DMS 273 (cell line): ENCODE measurements around the gene RTN4.
A peak's percentile ranks its signal among the peaks of the same experiment; 100 is the strongest.

Experiments used
- DNase-seq: peaks from one replicate; lab custom pipeline; 2025; ENCODE audit not compliant: unreplicated experiment; lab: John Stamatoyannopoulos, UW

RTN4 gene

GRCh38 chr2:54975598-54976492 is 74.4 kb downstream of the RTN4 start:
- no peak for DNase-seq

- DNase-seq: no peak
Observed at GRCh38 chr2:54975175-54975574, 75.1 kb downstream of the RTN4 start.

GRCh38 chr2:54969940-54970338 is 80.3 kb downstream of the RTN4 start:
- DNase-seq: no peak

- DNase-seq: no peak
Observed at GRCh38 chr2:54969295-54969939, 80.8 kb downstream of the RTN4 start.

- peak; percentile 39 for DNase-seq
Observed at GRCh38 chr2:54968561-54969218, 81.6 kb downstream of the RTN4 start.

- DNase-seq: peak; percentile 43
Observed at GRCh38 chr2:54967759-54968365, 82.4 kb downstream of the RTN4 start.

- DNase-seq: peak; percentile 39
Observed at GRCh38 chr2:54967269-54967668, 83.0 kb downstream of the RTN4 start.

GRCh38 chr2:54966837-54967236 is 83.4 kb downstream of the RTN4 start:
- DNase-seq: peak; percentile 39

- peak; percentile 37 for DNase-seq
Observed at GRCh38 chr2:54966165-54966832, 84.0 kb downstream of the RTN4 start.

GRCh38 chr2:54965425-54965824 is 84.8 kb downstream of the RTN4 start:
- DNase-seq: no peak

GRCh38 chr2:54964816-54965215 is 85.4 kb downstream of the RTN4 start:
- DNase-seq: peak; percentile 34

GRCh38 chr2:54964271-54964670 is 86.0 kb downstream of the RTN4 start:
- no peak for DNase-seq

- DNase-seq: peak; percentile 82
Observed at GRCh38 chr2:54963476-54963875, 86.8 kb downstream of the RTN4 start.

GRCh38 chr2:54962935-54963440 is 87.3 kb downstream of the RTN4 start:
- peak; percentile 83 for DNase-seq

- DNase-seq: no peak
Observed at GRCh38 chr2:54962511-54962910, 87.7 kb downstream of the RTN4 start.

GRCh38 chr2:54960164-54960563 is 90.1 kb downstream of the RTN4 start:
- DNase-seq: peak; percentile 23

- peak; percentile 10 for DNase-seq
Observed at GRCh38 chr2:54958717-54959371, 91.4 kb downstream of the RTN4 start.

GRCh38 chr2:54957321-54957999 is 92.8 kb downstream of the RTN4 start:
- peak; percentile 48 for DNase-seq

GRCh38 chr2:54956111-54956627 is 94.1 kb downstream of the RTN4 start:
- DNase-seq: no peak
